ENCODE data around the gene MTCL1.
A peak's percentile ranks its signal among the peaks of the same experiment; 100 is the strongest.

The MTCL1 gene

GRCh38 chr18:8688216-8688800 lies 17.0 kb upstream of the MTCL1 start:
- no peak for DNase-seq (ENCODE audit: low read depth in 2 of 2)

- no peak for DNase-seq (ENCODE audit: low read depth in 2 of 2)
Observed at GRCh38 chr18:8688816-8689215, 16.5 kb upstream of the MTCL1 start.

- DNase-seq (ENCODE audit: low read depth in 2 of 2): no peak
Observed at GRCh38 chr18:8689517-8689916, 15.8 kb upstream of the MTCL1 start.

- no peak for DNase-seq (ENCODE audit: low read depth in 2 of 2)
Observed at GRCh38 chr18:8694891-8695290, 10.5 kb upstream of the MTCL1 start.

- no peak for DNase-seq (ENCODE audit: low read depth in 2 of 2)
Observed at GRCh38 chr18:8695932-8696517, 9.3 kb upstream of the MTCL1 start.

GRCh38 chr18:8696749-8697211 lies 8.6 kb upstream of the MTCL1 start:
- DNase-seq (ENCODE audit: low read depth in 2 of 2): peak; percentile 47 to 55

- DNase-seq (ENCODE audit: low read depth in 2 of 2): no peak
Observed at GRCh38 chr18:8699126-8699525, 6.2 kb upstream of the MTCL1 start.

- DNase-seq (ENCODE audit: low read depth in 2 of 2): no peak
Observed at GRCh38 chr18:8699948-8700347, 5.4 kb upstream of the MTCL1 start.

GRCh38 chr18:8701546-8702118 lies 3.7 kb upstream of the MTCL1 start:
- no peak for DNase-seq (ENCODE audit: low read depth in 2 of 2)

GRCh38 chr18:8702668-8703067 lies 2.7 kb upstream of the MTCL1 start:
- DNase-seq (ENCODE audit: low read depth in 2 of 2): no peak

- no peak for DNase-seq (ENCODE audit: low read depth in 2 of 2)
Observed at GRCh38 chr18:8703092-8703709, 2.2 kb upstream of the MTCL1 start.

- no peak for DNase-seq (ENCODE audit: low read depth in 2 of 2)
Observed at GRCh38 chr18:8703781-8704301, 1.5 kb upstream of the MTCL1 start.

- peak; percentile 71 for DNase-seq (ENCODE audit: low read depth in 2 of 2)
Observed at GRCh38 chr18:8704361-8705237, 757 bp upstream of the MTCL1 start.

- no peak for DNase-seq (ENCODE audit: low read depth in 2 of 2)
Observed at GRCh38 chr18:8705961-8706790, 820 bp downstream of the MTCL1 start.

GRCh38 chr18:8706791-8707555 lies 1.6 kb downstream of the MTCL1 start:
- no peak for DNase-seq (ENCODE audit: low read depth in 2 of 2)

GRCh38 chr18:8707556-8708300 lies 2.4 kb downstream of the MTCL1 start:
- DNase-seq (ENCODE audit: low read depth in 2 of 2): no peak

- no peak for DNase-seq (ENCODE audit: low read depth in 2 of 2)
Observed at GRCh38 chr18:8708670-8709069, 3.3 kb downstream of the MTCL1 start.

- no peak for DNase-seq (ENCODE audit: low read depth in 2 of 2)
Observed at GRCh38 chr18:8709248-8710059, 4.1 kb downstream of the MTCL1 start.

- DNase-seq (ENCODE audit: low read depth in 2 of 2): no peak
Observed at GRCh38 chr18:8711736-8712135, 6.4 kb downstream of the MTCL1 start.
